Lung (tissue), 12 donors: Measurements from ENCODE around the gene CARD9. TPM values are rescaled to one million over a fixed set of nuclear protein-coding genes. Genes with fewer than 3 reads are reported as not detected.

Source experiments
- ATAC-seq: fragments of 200-7000 bp; cut with Tn5 transposase; one replicate; pipeline ENCODE4 v1.9.1; 2020; ENCODE audit warnings: moderate number of reproducible peaks; ENCODE audit not compliant: insufficient read depth, low FRiP score
- DNase-seq, 3 donors: peaks; one replicate each; pipeline ENCODE4 v3.0.0-alpha.2; 2013 to 2017
- H3K27ac ChIP-seq, 2 donors: one replicate each; pipeline ENCODE4 v1.5.1; 2013; ENCODE audit warnings: mild to moderate bottlenecking in 2 of 2, moderate library complexity in 2 of 2, control low read depth in 1 of 2, inconsistent platforms in 1 of 2, low read depth in 1 of 2, low read length in 1 of 2
- H3K27me3 ChIP-seq, 3 donors: one replicate each; pipeline ENCODE4 v1.5.1; 2013; ENCODE audit warnings: low read length in 2 of 3; ENCODE audit not compliant: control insufficient read depth in 3 of 3, insufficient read depth in 3 of 3
- H3K36me3 ChIP-seq, 4 donors: one replicate each; pipeline ENCODE4 v1.5.1; 2013; ENCODE audit warnings: low read length in 4 of 4, mild to moderate bottlenecking in 1 of 4, moderate library complexity in 1 of 4; ENCODE audit not compliant: control insufficient read depth in 4 of 4, insufficient read depth in 4 of 4
- H3K4me1 ChIP-seq, 5 donors: one replicate each; pipeline ENCODE4 v1.5.1; 2013; ENCODE audit warnings: low read length in 5 of 5, mild to moderate bottlenecking in 2 of 5, moderate library complexity in 1 of 5; ENCODE audit not compliant: control insufficient read depth in 5 of 5, insufficient read depth in 5 of 5
- H3K4me3 ChIP-seq: one replicate; pipeline ENCODE4 v1.5.1; 2013; ENCODE audit warnings: mild to moderate bottlenecking, control low read depth, moderate library complexity
- H3K9ac ChIP-seq, 2 donors: one replicate each; pipeline ENCODE4 v1.5.1; 2013; ENCODE audit warnings: low read length in 2 of 2, control low read depth in 1 of 2; ENCODE audit not compliant: insufficient read depth in 1 of 2
- H3K9me3 ChIP-seq, 4 donors: one replicate each; pipeline ENCODE4 v1.5.1; 2013; ENCODE audit warnings: low read length in 3 of 4, mild to moderate bottlenecking in 1 of 4, moderate library complexity in 1 of 4; ENCODE audit not compliant: control insufficient read depth in 4 of 4, insufficient read depth in 3 of 4
- WGBS, 2 donors: extraction: QIAGEN DNeasy Blood & Tissue Kit; methylation state at CpG; one replicate each; pipeline ENCODE4 v1.1.7; 2013; 5-methylcytosine and 5-hydroxymethylcytosine counted together
- polyA plus RNA-seq, 2 donors: library from polyadenylated mRNA; stranded (reverse); fragments of 200-250 nt; gene quantifications; one replicate each; pipeline ENCODE4 v1.2.1, GENCODE V29; 2013
- total RNA-seq, 2 donors: library from RNA; depleted of rRNA in 1 of 2; stranded (reverse); fragments of >200 nt in 1 of 2; gene quantifications; one replicate each; pipeline ENCODE4 v1.2.1, GENCODE V29; 2014 to 2021
- TF ChIP-seq, protein P1 (sequence below): IDR thresholded peaks from 2 replicates; pipeline ENCODE4 v1.5.1; 2012; ENCODE audit warnings: mild to moderate bottlenecking; ENCODE audit errors: control extremely low read depth, extremely low read depth
- donor health status: control.
- donor health status: control.
- donor health status: Bipolar disorder and iron deficiency.
- donor health status: healthy.
- donor health status: DM: yes; HTN: yes; CAD: no.

CARD9 gene
- total and polyA plus RNA-seq, 4 donors = 3.8 to 16.0 (median 11.5) TPM

- Histone ChIP-seq H3K4me1 (peaks cover 0 to 19% (median 6%) of the 10 kb centered on the region in 5 donors), H3K4me3 (no peak overlapping the region), H3K36me3 (peaks cover 0 to 34% (median 4%) of the 10 kb centered on the region in 4 donors), H3K27me3 (no peaks in the 10 kb centered on the region), H3K9ac (no peak overlapping the region), H3K27ac (no peak overlapping the region), H3K9me3 (no peaks in the 10 kb centered on the region)
- no peak for ATAC-seq
- no peak for DNase-seq
- 78 to 80% methylated on average over 8 of the region's 8 CpGs for WGBS, 2 donors
- TF ChIP-seq, protein P1, sequence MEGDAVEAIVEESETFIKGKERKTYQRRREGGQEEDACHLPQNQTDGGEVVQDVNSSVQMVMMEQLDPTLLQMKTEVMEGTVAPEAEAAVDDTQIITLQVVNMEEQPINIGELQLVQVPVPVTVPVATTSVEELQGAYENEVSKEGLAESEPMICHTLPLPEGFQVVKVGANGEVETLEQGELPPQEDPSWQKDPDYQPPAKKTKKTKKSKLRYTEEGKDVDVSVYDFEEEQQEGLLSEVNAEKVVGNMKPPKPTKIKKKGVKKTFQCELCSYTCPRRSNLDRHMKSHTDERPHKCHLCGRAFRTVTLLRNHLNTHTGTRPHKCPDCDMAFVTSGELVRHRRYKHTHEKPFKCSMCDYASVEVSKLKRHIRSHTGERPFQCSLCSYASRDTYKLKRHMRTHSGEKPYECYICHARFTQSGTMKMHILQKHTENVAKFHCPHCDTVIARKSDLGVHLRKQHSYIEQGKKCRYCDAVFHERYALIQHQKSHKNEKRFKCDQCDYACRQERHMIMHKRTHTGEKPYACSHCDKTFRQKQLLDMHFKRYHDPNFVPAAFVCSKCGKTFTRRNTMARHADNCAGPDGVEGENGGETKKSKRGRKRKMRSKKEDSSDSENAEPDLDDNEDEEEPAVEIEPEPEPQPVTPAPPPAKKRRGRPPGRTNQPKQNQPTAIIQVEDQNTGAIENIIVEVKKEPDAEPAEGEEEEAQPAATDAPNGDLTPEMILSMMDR = no peak
Observed at GRCh38 chr9:136376457-136376856, 3.0 kb upstream of the CARD9 start.

GRCh38 chr9:136375096-136375495 is 1.6 kb upstream of the CARD9 start:
- Histone ChIP-seq H3K9ac (no peak overlapping the region), H3K9me3 (no peaks in the 10 kb centered on the region)
- no peak for DNase-seq

DNA sequence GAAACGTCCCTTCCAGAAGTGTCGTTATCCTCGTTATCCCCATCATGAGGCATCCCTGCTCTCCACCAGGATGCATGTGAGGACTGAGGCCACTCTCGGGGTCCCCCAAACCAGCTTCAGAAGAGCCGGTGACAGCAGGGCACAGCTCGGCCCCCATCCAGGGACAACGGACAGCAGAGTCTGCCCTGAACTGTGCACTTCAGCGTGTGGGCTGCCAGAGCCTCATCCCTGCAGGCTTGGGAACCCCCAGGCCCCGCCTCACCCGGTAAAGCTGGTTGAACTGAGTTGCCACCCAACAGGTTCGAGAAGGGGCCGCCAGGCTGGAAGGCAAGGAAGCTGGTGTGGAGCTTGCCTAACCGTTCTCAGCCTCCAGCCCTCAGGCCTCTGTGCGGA is 710 bp upstream of the CARD9 start:
- ATAC-seq = no peak
- DNase-seq = no peak
- no peak overlapping the region for H3K4me3 ChIP-seq
- H3K27ac ChIP-seq = no peak overlapping the region
- H3K4me1 ChIP-seq = peaks cover 0 to 19% (median 6%) of the 10 kb centered on the region in 5 donors
- H3K27me3 ChIP-seq = no peaks in the 10 kb centered on the region
- WGBS, 2 donors = 86 to 88% methylated on average over 14 of the region's 14 CpGs
- no peaks in the 10 kb centered on the region for H3K9me3 ChIP-seq
- peaks cover 0 to 12% (median 1%) of the 10 kb centered on the region in 4 donors for H3K36me3 ChIP-seq
- no peak overlapping the region for H3K9ac ChIP-seq
- TF ChIP-seq, protein P1 = no peak

More at GRCh38 chr9:136375096-136375495, 1.6 kb upstream of the CARD9 start:
- Histone ChIP-seq H3K36me3 (peaks cover 0 to 21% (median 4%) of the 10 kb centered on the region in 4 donors), H3K27ac (no peak overlapping the region), H3K4me1 (peaks cover 0 to 19% (median 6%) of the 10 kb centered on the region in 5 donors), H3K4me3 (no peak overlapping the region), H3K27me3 (no peaks in the 10 kb centered on the region)
- TF ChIP-seq, protein P1 = no peak
- no peak for ATAC-seq
- WGBS, 2 donors = 92 to 94% methylated on average over 12 of the region's 12 CpGs
